ENCODE measurements around the gene HTRA1.

DNA sequence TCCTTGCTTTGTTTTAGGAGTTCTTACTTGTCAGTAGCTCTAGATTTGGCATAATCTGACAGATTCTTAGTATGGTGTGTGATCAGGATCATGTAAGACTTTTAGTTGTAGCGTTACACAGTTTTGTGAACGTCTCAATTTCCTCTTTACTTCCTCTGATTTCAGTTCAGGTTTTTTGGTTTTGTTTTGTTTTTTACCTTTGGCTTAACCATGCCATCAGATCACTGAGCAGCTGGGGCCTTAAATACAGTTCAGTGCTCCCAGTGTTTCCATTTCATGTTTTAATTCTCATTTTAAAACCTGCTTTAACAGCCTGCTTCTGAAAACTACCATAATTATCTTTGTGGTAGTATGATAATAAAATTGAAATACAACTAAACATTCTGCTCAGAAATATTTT, 34.1 kb upstream of the HTRA1 start:
- TF ChIP-seq FOS (IDR thresholded peaks at IDR 0.05; ENCODE audit: low read depth, low read length) (no peak), RFX5 (IDR thresholded peaks at IDR 0.05; ENCODE audit: low read depth, low read length) (no peak), CEBPB (IDR thresholded peaks at IDR 0.05; ENCODE audit: low read depth, low read length) (no peak), POLR2A (IDR thresholded peaks at IDR 0.05; ENCODE audit: low read depth, low read length) (no peak), MXI1 (IDR thresholded peaks at IDR 0.05; ENCODE audit: borderline replicate concordance, low read depth, low read length) (no peak)
- TF ChIP-seq, protein P1, sequence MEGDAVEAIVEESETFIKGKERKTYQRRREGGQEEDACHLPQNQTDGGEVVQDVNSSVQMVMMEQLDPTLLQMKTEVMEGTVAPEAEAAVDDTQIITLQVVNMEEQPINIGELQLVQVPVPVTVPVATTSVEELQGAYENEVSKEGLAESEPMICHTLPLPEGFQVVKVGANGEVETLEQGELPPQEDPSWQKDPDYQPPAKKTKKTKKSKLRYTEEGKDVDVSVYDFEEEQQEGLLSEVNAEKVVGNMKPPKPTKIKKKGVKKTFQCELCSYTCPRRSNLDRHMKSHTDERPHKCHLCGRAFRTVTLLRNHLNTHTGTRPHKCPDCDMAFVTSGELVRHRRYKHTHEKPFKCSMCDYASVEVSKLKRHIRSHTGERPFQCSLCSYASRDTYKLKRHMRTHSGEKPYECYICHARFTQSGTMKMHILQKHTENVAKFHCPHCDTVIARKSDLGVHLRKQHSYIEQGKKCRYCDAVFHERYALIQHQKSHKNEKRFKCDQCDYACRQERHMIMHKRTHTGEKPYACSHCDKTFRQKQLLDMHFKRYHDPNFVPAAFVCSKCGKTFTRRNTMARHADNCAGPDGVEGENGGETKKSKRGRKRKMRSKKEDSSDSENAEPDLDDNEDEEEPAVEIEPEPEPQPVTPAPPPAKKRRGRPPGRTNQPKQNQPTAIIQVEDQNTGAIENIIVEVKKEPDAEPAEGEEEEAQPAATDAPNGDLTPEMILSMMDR (conservative IDR thresholded peaks at IDR 0.05; ENCODE audit: low read depth, low read length), result no peak
- TF ChIP-seq, protein P2, sequence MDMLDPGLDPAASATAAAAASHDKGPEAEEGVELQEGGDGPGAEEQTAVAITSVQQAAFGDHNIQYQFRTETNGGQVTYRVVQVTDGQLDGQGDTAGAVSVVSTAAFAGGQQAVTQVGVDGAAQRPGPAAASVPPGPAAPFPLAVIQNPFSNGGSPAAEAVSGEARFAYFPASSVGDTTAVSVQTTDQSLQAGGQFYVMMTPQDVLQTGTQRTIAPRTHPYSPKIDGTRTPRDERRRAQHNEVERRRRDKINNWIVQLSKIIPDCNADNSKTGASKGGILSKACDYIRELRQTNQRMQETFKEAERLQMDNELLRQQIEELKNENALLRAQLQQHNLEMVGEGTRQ (IDR thresholded peaks at IDR 0.05; ENCODE audit: low read depth, low read length), result no peak

Measured in IMR-90 (cell line).